Mesendoderm (in vitro differentiated cells): ENCODE results near the gene CHRNA5.

Experiments used
- DNase-seq: peaks from one replicate; pipeline ENCODE4 v3.0.0; 2013
- H2AK5ac ChIP-seq: 2 replicates; pipeline ENCODE4 v1.6.1; 2013; ENCODE audit warnings: low read length, inconsistent platforms
- H2BK120ac ChIP-seq: 2 replicates; pipeline ENCODE4 v1.6.1; 2013; ENCODE audit warnings: low read depth, mild to moderate bottlenecking, low read length, moderate library complexity, mixed read lengths
- H2BK15ac ChIP-seq: replicated peaks from 2 replicates; pipeline ENCODE4 v1.6.1; 2013; ENCODE audit warnings: low read depth, mild to moderate bottlenecking, moderate library complexity
- H2BK5ac ChIP-seq: 2 replicates; pipeline ENCODE4 v1.6.1; 2013; ENCODE audit warnings: low read length, inconsistent platforms
- H3K18ac ChIP-seq: 2 replicates; pipeline ENCODE4 v1.6.1; 2013; ENCODE audit warnings: mild to moderate bottlenecking, low read length, mixed read lengths
- H3K23ac ChIP-seq: one replicate; pipeline ENCODE4 v1.6.1; 2013; ENCODE audit warnings: low read length
- H3K27ac ChIP-seq: 2 replicates; pipeline ENCODE4 v1.5.1; 2013; ENCODE audit warnings: low read depth, mild to moderate bottlenecking, inconsistent platforms, low read length, moderate library complexity
- H3K27me3 ChIP-seq: 2 replicates; pipeline ENCODE4 v1.6.1; 2013; ENCODE audit warnings: low read length, control low read depth, mild to moderate bottlenecking, inconsistent platforms; ENCODE audit not compliant: insufficient read depth, poor library complexity
- H3K36me3 ChIP-seq: 2 replicates; pipeline ENCODE4 v1.6.1; 2013; ENCODE audit warnings: low read length, inconsistent platforms; ENCODE audit not compliant: control insufficient read depth, insufficient read depth
- H3K4ac ChIP-seq: one replicate; pipeline ENCODE4 v1.6.1; 2013; ENCODE audit warnings: low read depth, mild to moderate bottlenecking, low read length, moderate library complexity
- H3K4me1 ChIP-seq: 2 replicates; pipeline ENCODE4 v1.6.1; 2013; ENCODE audit warnings: low read depth, low read length, inconsistent platforms; ENCODE audit not compliant: control insufficient read depth
- H3K4me2 ChIP-seq: 2 replicates; pipeline ENCODE4 v1.6.1; 2013; ENCODE audit warnings: low read length
- H3K4me3 ChIP-seq: 2 replicates; pipeline ENCODE4 v1.5.1; 2013; ENCODE audit warnings: mild to moderate bottlenecking, low read length
- H3K56ac ChIP-seq: one replicate; pipeline ENCODE4 v1.6.1; 2013; ENCODE audit warnings: low read length
- H3K79me1 ChIP-seq: 2 replicates; pipeline ENCODE4 v1.6.1; 2013; ENCODE audit warnings: low read length, inconsistent platforms
- H3K79me2 ChIP-seq: 2 replicates; pipeline ENCODE4 v1.6.1; 2013; ENCODE audit warnings: mild to moderate bottlenecking, low read length; ENCODE audit not compliant: control insufficient read depth, insufficient read depth
- H3K9ac ChIP-seq: 2 replicates; pipeline ENCODE4 v1.6.1; 2013; ENCODE audit warnings: low read length, inconsistent platforms
- H4K5ac ChIP-seq: one replicate; pipeline ENCODE4 v1.6.1; 2013; ENCODE audit warnings: low read length
- H4K8ac ChIP-seq: one replicate; pipeline ENCODE4 v1.6.1; 2013; ENCODE audit warnings: low read depth, mild to moderate bottlenecking, control low read depth, low read length, moderate library complexity
- WGBS: extraction: QIAGEN DNeasy Blood & Tissue Kit; methylation state at CpG from one replicate; pipeline ENCODE4 v1.1.7; 2013; ENCODE audit warnings: low lambda C conversion rate, missing lambda C conversion rate; ENCODE audit not compliant: insufficient coverage; ENCODE audit errors: extremely low coverage; 5-methylcytosine and 5-hydroxymethylcytosine counted together

Gene CHRNA5

GRCh38 chr15:78638658-78639314 lies 73.5 kb downstream of the CHRNA5 start:
- no peaks in the 10 kb centered on the region for H3K79me1 ChIP-seq
- no CpG with 5 or more reads among the region's 4 CpGs for WGBS
- H3K9ac ChIP-seq, result no peak overlapping the region
- no peak overlapping the region for H3K4me2 ChIP-seq
- H4K8ac ChIP-seq, result no peak overlapping the region
- H2AK5ac ChIP-seq, result no peak overlapping the region
- H3K56ac ChIP-seq, result no peak overlapping the region
- H3K4me1 ChIP-seq, result peaks cover 2% of the 10 kb centered on the region
- H3K27ac ChIP-seq, result no peak overlapping the region
- no peak overlapping the region for H2BK120ac ChIP-seq
- no peaks in the 10 kb centered on the region for H3K36me3 ChIP-seq
- no peak overlapping the region for H3K18ac ChIP-seq
- no peak overlapping the region for H2BK5ac ChIP-seq
- peak; percentile 84 for DNase-seq
- H3K79me2 ChIP-seq, result no peaks in the 10 kb centered on the region
- H3K4ac ChIP-seq, result no peak overlapping the region
- H3K4me3 ChIP-seq, result no peak overlapping the region
- H3K23ac ChIP-seq, result no peak overlapping the region
- no peak overlapping the region for H2BK15ac ChIP-seq
- no peak overlapping the region for H4K5ac ChIP-seq
- H3K27me3 ChIP-seq, result no peaks in the 10 kb centered on the region

DNA sequence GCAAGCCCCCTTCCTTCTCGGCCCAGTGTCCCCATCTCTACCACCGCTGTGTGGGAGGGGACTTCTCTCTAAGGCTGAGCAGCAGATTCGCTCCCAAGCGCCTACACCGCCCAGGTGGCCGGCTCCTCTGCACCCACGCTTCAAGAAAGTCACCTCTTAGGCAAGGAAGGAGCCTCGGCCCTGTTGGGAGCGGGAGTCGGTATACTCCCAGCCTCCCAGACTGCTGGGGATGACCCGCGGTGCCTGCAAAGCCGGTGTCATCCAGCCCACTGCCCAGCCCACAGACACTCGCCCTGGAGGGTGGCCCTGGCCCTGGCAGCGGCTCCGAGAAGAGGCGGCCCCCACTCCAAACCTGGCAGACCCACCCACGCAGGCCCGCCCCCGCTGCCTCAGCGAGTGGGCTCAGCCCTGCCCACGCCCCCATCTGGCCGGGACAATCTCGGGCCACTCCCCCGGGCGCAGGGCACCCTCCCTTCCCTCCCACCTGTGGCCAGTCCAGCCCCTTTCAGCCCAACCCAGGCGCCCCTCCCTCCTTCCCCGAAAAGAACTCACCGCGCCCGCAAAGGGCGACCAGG lies 75.3 kb downstream of the CHRNA5 start:
- Histone ChIP-seq H3K4me1 (peaks cover 2% of the 10 kb centered on the region), H4K8ac (no peak overlapping the region), H3K4me3 (peak overlapping the region; percentile 33), H3K4me2 (peak overlapping the region; percentile 10), H2BK5ac (no peak overlapping the region), H3K79me2 (no peaks in the 10 kb centered on the region), H4K5ac (no peak overlapping the region), H3K4ac (no peak overlapping the region), H3K23ac (no peak overlapping the region), H3K79me1 (no peaks in the 10 kb centered on the region), H2BK120ac (no peak overlapping the region), H2AK5ac (no peak overlapping the region), H3K27ac (no peak overlapping the region), H2BK15ac (no peak overlapping the region), H3K9ac (peak overlapping the region; percentile 55), H3K18ac (no peak overlapping the region), H3K27me3 (no peaks in the 10 kb centered on the region), H3K36me3 (no peaks in the 10 kb centered on the region), H3K56ac (peak overlapping the region; percentile 79)
- no CpG with 5 or more reads among the region's 32 CpGs for WGBS
- no peak for DNase-seq

DNA sequence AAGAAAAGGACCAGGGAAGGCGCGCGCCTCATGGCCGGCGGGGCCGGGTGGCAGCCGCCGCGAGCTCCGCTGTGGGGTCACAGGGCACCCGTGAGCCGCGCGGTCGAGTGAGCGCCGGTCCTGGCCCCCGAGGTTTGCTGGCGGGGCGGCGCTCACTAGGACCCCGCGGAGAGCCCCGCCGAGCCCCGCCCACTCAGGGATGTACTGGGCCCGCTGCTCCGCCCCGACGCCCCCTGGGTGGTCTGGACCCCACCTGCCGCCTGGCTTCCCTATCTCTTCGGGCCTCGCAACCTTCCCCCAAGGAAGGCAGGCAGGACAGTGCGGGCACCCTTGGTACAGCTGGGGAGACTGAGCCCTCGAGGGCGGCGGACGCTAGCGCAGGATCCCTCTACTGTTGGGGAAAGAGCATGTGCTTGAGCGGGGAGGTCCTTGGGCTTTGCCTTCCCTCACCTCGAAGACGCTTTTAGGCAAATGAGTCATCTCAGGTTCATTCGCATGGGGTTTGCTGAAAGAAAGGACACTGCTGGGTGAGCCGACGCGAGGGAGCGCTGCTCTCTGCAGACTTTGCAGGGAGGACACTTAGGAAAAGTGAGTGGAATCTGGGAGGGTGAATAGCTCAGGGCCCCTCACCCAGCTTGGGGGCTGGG lies 75.9 kb downstream of the CHRNA5 start, which contains the start of gene CHRNB4:
Gene CHRNB4 (minus strand): TSS at position 109 of the 647 bp plus-strand sequence. CDS start 77 bp downstream, at position 32.
- Histone ChIP-seq H3K36me3 (no peaks in the 10 kb centered on the region), H4K8ac (no peak within 1 kb of the TSS), H3K56ac (peak within 1 kb of the TSS; percentile 82), H3K18ac (no peak within 1 kb of the TSS), H3K4ac (no peak within 1 kb of the TSS), H2BK5ac (no peak within 1 kb of the TSS), H4K5ac (no peak within 1 kb of the TSS), H2BK15ac (no peak within 1 kb of the TSS), H3K79me2 (no peaks in the 10 kb centered on the region), H3K27me3 (no peaks in the 10 kb centered on the region), H3K4me1 (peaks cover 2% of the 10 kb centered on the region), H3K79me1 (no peaks in the 10 kb centered on the region), H3K27ac (no peak within 1 kb of the TSS), H3K4me3 (peak within 1 kb of the TSS; percentile 33), H3K9ac (peak within 1 kb of the TSS; percentile 55), H3K23ac (no peak within 1 kb of the TSS), H3K4me2 (peak within 1 kb of the TSS; percentile 78), H2BK120ac (no peak within 1 kb of the TSS), H2AK5ac (no peak within 1 kb of the TSS)
- no CpG with 5 or more reads among the region's 47 CpGs for WGBS
- peak; percentile 97 for DNase-seq

- no peaks in the 10 kb centered on the region for H3K36me3 ChIP-seq
- H3K27ac ChIP-seq, result no peak overlapping the region
- peak overlapping the region; percentile 31 for H3K56ac ChIP-seq
- H3K23ac ChIP-seq, result no peak overlapping the region
- no peaks in the 10 kb centered on the region for H3K79me2 ChIP-seq
- H3K4me3 ChIP-seq, result no peak overlapping the region
- no peak overlapping the region for H4K8ac ChIP-seq
- H2AK5ac ChIP-seq, result no peak overlapping the region
- no peak overlapping the region for H2BK5ac ChIP-seq
- H3K4me2 ChIP-seq, result peak overlapping the region; percentile 23
- no peaks in the 10 kb centered on the region for H3K79me1 ChIP-seq
- no peak overlapping the region for H3K4ac ChIP-seq
- peak overlapping the region; percentile 8 for H3K9ac ChIP-seq
- no peaks in the 10 kb centered on the region for H3K27me3 ChIP-seq
- no peak overlapping the region for H3K18ac ChIP-seq
- peaks cover 2% of the 10 kb centered on the region for H3K4me1 ChIP-seq
- H4K5ac ChIP-seq, result no peak overlapping the region
- no peak for DNase-seq
- WGBS, result no CpG with 5 or more reads among the region's 11 CpGs
- no peak overlapping the region for H2BK120ac ChIP-seq
- H2BK15ac ChIP-seq, result no peak overlapping the region
Measured at GRCh38 chr15:78641749-78642275, 76.5 kb downstream of the CHRNA5 start.

- Histone ChIP-seq H3K18ac (no peak overlapping the region), H2BK15ac (no peak overlapping the region), H3K23ac (no peak overlapping the region), H3K4ac (no peak overlapping the region), H3K27ac (no peak overlapping the region), H4K5ac (no peak overlapping the region), H3K79me1 (no peaks in the 10 kb centered on the region), H2BK120ac (no peak overlapping the region), H3K4me3 (no peak overlapping the region), H3K36me3 (no peaks in the 10 kb centered on the region), H3K56ac (no peak overlapping the region), H2BK5ac (no peak overlapping the region), H3K4me1 (peaks cover 2% of the 10 kb centered on the region), H3K27me3 (no peaks in the 10 kb centered on the region), H3K4me2 (no peak overlapping the region), H3K79me2 (no peaks in the 10 kb centered on the region), H2AK5ac (no peak overlapping the region), H4K8ac (no peak overlapping the region), H3K9ac (no peak overlapping the region)
- WGBS, result no CpG with 5 or more reads among the region's 5 CpGs
- no peak for DNase-seq
Measured at GRCh38 chr15:78642331-78642730, 77.0 kb downstream of the CHRNA5 start.
